Spleen (tissue), 7 donors: Measurements from ENCODE around the gene PRKCQ.

ENCODE experiments used
- POLR2A ChIP-seq, 3 donors: fragments of 450-650 bp; IDR thresholded peaks; one replicate each; pipeline ENCODE4 v1.5.1; 2017; ENCODE audit warnings: antibody characterized with exemption in 3 of 3, mild to moderate bottlenecking in 1 of 3
- POLR2AphosphoS5 ChIP-seq, 3 donors: sonication (generic); formaldehyde crosslinking; IDR thresholded peaks; one replicate each; pipeline ENCODE4 v1.5.1; 2017; ENCODE audit warnings: antibody characterized with exemption in 3 of 3
- TF ChIP-seq, protein P1 (sequence below), 11 experiments: fragments of 200-600 bp in 7 of 11; fragments of 450-650 bp in 4 of 11; sonication (generic) in 4 of 11; IDR thresholded peaks in 8 of 11; conservative IDR thresholded peaks in 3 of 11; 1 replicate in 7 of 11; 2 replicates in 4 of 11; pipeline versions ENCODE4 v1.4.0 to v1.8.0; 2016 to 2021; ENCODE audit warnings: antibody characterized with exemption in 11 of 11, inconsistent platforms in 4 of 11, mild to moderate bottlenecking in 1 of 11
- donor health status: DM: no; HTN: no; CAD: no; lungs with moderate emphysema.
- donor health status: DM: no; HTN: no; CAD: no.
- donor health status: DM: no; HTN: no; CAD: no.

DNA sequence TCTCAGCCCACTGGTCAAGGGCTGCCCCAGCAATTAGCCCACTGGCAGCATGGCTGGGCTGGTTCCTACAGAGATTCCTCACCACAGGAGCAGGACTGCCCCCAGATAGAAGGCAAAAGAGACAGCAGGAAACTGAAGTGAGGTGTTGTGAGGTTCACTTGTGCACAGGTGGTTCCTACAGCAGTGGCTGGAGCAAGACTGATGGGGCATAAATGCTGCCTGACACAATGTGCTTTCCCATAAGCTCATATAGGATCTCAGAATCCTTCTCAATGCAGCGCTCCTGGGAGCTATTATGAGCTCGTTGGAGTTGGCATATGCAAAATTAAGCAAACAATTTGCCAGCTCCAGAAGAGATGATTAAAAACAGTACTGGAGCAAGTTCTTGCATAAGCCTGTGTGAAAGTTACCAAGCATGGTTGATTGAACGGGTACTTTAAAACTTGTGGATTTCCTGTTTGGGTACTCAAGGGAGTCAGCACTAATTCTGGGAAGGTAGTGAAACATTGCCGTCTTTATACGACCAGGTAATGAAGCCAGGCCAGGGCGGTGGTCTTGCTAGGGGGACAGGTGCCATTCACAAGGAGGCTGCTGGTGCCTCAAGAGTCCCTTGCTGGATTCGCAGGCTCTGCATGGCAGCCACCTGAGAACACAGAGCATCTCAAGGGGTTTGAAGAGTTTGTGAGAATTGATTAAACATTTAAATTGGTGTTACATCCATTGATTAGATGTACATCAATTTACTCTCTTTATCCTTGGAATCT lies 20.3 kb upstream of the PRKCQ start:
- TF ChIP-seq, protein P1, sequence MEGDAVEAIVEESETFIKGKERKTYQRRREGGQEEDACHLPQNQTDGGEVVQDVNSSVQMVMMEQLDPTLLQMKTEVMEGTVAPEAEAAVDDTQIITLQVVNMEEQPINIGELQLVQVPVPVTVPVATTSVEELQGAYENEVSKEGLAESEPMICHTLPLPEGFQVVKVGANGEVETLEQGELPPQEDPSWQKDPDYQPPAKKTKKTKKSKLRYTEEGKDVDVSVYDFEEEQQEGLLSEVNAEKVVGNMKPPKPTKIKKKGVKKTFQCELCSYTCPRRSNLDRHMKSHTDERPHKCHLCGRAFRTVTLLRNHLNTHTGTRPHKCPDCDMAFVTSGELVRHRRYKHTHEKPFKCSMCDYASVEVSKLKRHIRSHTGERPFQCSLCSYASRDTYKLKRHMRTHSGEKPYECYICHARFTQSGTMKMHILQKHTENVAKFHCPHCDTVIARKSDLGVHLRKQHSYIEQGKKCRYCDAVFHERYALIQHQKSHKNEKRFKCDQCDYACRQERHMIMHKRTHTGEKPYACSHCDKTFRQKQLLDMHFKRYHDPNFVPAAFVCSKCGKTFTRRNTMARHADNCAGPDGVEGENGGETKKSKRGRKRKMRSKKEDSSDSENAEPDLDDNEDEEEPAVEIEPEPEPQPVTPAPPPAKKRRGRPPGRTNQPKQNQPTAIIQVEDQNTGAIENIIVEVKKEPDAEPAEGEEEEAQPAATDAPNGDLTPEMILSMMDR (IDR thresholded peaks at IDR 0.05 in 8 of 11, conservative IDR thresholded peaks at IDR 0.05 in 3 of 11): no peak
- no peak for TF ChIP-seq POLR2AphosphoS5 (IDR thresholded peaks at IDR 0.05)
- TF ChIP-seq POLR2A (IDR thresholded peaks at IDR 0.05): no peak
